H1 (cell line): Measurements from ENCODE around the gene UBQLN3. TPM values are rescaled to one million over a fixed set of nuclear protein-coding genes. Genes with fewer than 3 reads are reported as not detected.

Experiments
- ASH2L ChIP-seq: fragments of 200-600, 300-600 bp; sonication (generic); IDR thresholded peaks from one replicate; pipeline ENCODE4 v1.7.1; 2017; ENCODE audit warnings: low read length
- CBX5 ChIP-seq: fragments of 300-800, 300-1000 bp; sonication (generic); IDR thresholded peaks from 2 replicates; pipeline ENCODE4 v1.7.1; 2016; ENCODE audit warnings: antibody characterized with exemption, low read length, low read depth
- CHD7 ChIP-seq: fragments of 300-600 bp; sonication (generic); IDR thresholded peaks from 2 replicates; pipeline ENCODE4 v1.7.1; 2012; ENCODE audit warnings: low read length, moderate library complexity, mild to moderate bottlenecking, inconsistent platforms; ENCODE audit not compliant: insufficient replicate concordance
- E2F6 ChIP-seq: IDR thresholded peaks from 2 replicates; pipeline ENCODE4 v1.6.1; 2012; ENCODE audit warnings: inconsistent platforms
- GTF2F1 ChIP-seq: IDR thresholded peaks from 2 replicates; pipeline ENCODE4 v1.6.1; 2012; ENCODE audit warnings: low read depth, low read length, improper control_type of control experiment, borderline replicate concordance
- JUN ChIP-seq: IDR thresholded peaks from 2 replicates; pipeline ENCODE4 v1.6.1; 2011; ENCODE audit warnings: low read depth, mild to moderate bottlenecking, improper control_type of control experiment, low read length
- SIRT6 ChIP-seq: IDR thresholded peaks from one replicate; pipeline ENCODE4 v1.7.1; 2012; ENCODE audit warnings: low read length, inconsistent platforms
- TBP ChIP-seq: IDR thresholded peaks from 2 replicates; pipeline ENCODE4 v1.6.1; 2011; ENCODE audit warnings: low read depth, low read length, improper control_type of control experiment
- polyA plus RNA-seq, 7 experiments: library from polyadenylated mRNA; depleted of rRNA in 3 of 7; stranded (reverse) in 5 of 7; unstranded in 2 of 7; fragments of >200 nt in 5 of 7; fragments of 200-250 nt in 2 of 7; gene quantifications; 1 replicate in 5 of 7; 2 replicates in 1 of 7; 4 replicates in 1 of 7; pipeline versions ENCODE4 v1.2.1 to v1.2.3, GENCODE V29; 2011 to 2013; ENCODE audit warnings: missing spikeins in 2 of 7, mixed read lengths in 2 of 7
- total RNA-seq: library from RNA; stranded (reverse); fragmentation: NEBNext Ultra II Directional; extraction: Animal tissue kit (Norgen Biotek cat#: 25700); gene quantifications from 2 replicates; pipeline ENCODE4 v1.2.1, GENCODE V29; 2021

UBQLN3 gene
- total and polyA plus RNA-seq, 2 of the 8 experiments (the other 6 are each of a cell fraction or from before 2014, with no cell fraction given) = not detected

GRCh38 chr11:5524756-5525155 is 15.0 kb upstream of the UBQLN3 start (continued):
- TF ChIP-seq CBX5 = no peak
- TF ChIP-seq JUN = no peak
- no peak for TF ChIP-seq CHD7
- no peak for TF ChIP-seq E2F6
- no peak for TF ChIP-seq SIRT6
- TF ChIP-seq GTF2F1 = no peak
- TF ChIP-seq TBP = no peak
- TF ChIP-seq ASH2L = no peak
